Testis (tissue), 2 donors: ENCODE measurements around the gene DENND1C.

Experiments
- CTCF ChIP-seq, 3 experiments: fragments of 450-650 bp in 2 of 3; fragments of 200-600 bp in 1 of 3; sonication (generic) in 1 of 3; IDR thresholded peaks; one replicate each; pipeline ENCODE4 v1.5.1; 2016 to 2019; ENCODE audit warnings: antibody characterized with exemption in 3 of 3, mild to moderate bottlenecking in 2 of 3, moderate library complexity in 1 of 3
- POLR2A ChIP-seq: fragments of 450-650 bp; IDR thresholded peaks from one replicate; pipeline ENCODE4 v1.6.1; 2017; ENCODE audit warnings: antibody characterized with exemption, mild to moderate bottlenecking, moderate library complexity

GRCh38 chr19:6429419-6430221, 52.0 kb downstream of the DENND1C start:
- TF ChIP-seq CTCF (IDR thresholded peaks at IDR 0.05) (no peak), POLR2A (no peak)
